ENCODE measurements around the gene VWC2.

VWC2 gene

DNA sequence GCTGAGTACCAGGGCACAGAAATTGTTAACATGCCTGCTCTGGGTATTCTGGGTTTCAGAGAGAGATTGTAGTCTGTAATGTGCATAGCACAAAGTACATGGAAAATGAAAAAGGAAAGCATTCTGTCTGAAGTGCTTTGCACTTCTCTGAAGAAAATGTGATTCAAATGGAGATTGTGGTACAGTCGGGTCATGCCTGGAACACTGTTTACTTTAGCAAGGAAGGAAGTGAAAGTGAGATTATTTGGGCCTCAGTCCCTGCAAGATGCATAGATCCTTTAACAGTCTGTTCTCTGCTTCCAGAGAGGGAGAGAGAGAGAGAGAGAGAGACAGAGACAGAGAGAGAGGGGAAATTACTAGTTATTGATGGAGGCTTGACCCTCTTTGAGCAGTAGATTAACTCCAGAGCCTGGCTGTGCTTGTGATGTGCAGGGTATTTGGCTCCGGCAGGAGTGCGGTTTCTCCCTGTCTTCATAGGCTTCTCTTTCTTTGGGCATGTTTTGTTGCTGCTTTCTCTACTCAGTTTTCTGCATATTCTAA is 5.4 kb downstream of the VWC2 start:
- DNase-seq (ENCODE audit: low spot score), result no peak
- TF ChIP-seq, protein P1, sequence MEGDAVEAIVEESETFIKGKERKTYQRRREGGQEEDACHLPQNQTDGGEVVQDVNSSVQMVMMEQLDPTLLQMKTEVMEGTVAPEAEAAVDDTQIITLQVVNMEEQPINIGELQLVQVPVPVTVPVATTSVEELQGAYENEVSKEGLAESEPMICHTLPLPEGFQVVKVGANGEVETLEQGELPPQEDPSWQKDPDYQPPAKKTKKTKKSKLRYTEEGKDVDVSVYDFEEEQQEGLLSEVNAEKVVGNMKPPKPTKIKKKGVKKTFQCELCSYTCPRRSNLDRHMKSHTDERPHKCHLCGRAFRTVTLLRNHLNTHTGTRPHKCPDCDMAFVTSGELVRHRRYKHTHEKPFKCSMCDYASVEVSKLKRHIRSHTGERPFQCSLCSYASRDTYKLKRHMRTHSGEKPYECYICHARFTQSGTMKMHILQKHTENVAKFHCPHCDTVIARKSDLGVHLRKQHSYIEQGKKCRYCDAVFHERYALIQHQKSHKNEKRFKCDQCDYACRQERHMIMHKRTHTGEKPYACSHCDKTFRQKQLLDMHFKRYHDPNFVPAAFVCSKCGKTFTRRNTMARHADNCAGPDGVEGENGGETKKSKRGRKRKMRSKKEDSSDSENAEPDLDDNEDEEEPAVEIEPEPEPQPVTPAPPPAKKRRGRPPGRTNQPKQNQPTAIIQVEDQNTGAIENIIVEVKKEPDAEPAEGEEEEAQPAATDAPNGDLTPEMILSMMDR (IDR thresholded peaks at IDR 0.05; ENCODE audit: borderline replicate concordance, control extremely low read depth, extremely low read depth, insufficient read depth, missing control alignments), result no peak
- in situ Hi-C loops (cut with MboI; ENCODE audit: low sequenced_read_pairs, unreplicated experiment), result loop anchor here (25.0 kb wide), 1 partner anchor 292 kb away; no protein-coding TSS in a partner anchor

DNA sequence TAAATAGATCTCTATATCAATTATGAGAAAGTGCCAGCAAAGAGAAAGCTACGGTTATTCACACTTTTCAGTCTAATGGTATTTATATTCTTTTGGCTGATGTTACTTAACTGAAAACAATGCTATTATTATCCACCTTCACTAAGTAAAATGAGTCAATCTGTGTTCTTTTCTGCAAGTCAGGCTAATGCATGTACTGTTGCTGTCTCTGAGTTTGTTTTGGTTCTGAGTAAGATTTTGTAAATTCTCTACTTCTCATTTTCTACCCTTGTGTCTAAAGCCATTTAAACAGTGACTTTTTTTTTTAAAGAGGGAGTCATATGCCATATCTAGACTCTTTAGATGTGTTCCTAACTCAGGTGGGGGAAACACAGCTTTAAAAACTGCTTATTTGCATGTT is 7.5 kb downstream of the VWC2 start:
- no peak for DNase-seq (ENCODE audit: low spot score)
- in situ Hi-C loops (cut with MboI; ENCODE audit: low sequenced_read_pairs, unreplicated experiment), result loop anchor here (25.0 kb wide), 1 partner anchor 294 kb away; no protein-coding TSS in a partner anchor
- TF ChIP-seq, protein P1 (IDR thresholded peaks at IDR 0.05; ENCODE audit: borderline replicate concordance, control extremely low read depth, extremely low read depth, insufficient read depth, missing control alignments), result no peak

DNA sequence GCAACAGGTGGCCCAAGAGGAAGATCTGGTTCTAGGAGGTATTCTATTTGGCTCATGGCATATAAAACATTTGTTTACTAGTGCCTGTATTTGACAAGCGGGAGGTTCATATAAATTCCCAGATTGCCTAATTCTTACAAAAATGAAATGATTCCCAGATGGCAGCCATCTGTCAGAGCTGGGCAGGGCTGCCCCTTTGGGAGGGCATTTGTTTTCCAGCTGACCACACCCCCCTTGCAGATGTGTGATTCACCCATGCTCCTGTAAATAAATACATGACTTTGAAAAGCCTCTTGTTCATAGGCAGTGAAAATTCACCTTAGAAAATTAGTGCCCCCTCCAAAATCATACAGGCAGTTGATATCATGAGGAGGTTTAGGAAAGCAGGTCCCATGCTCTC is 8.6 kb downstream of the VWC2 start:
- DNase-seq (ENCODE audit: low spot score), result no peak
- in situ Hi-C loops (cut with MboI; ENCODE audit: low sequenced_read_pairs, unreplicated experiment), result loop anchor here (25.0 kb wide), 1 partner anchor 295 kb away; no protein-coding TSS in a partner anchor
- TF ChIP-seq, protein P1 (IDR thresholded peaks at IDR 0.05; ENCODE audit: borderline replicate concordance, control extremely low read depth, extremely low read depth, insufficient read depth, missing control alignments), result no peak

DNA sequence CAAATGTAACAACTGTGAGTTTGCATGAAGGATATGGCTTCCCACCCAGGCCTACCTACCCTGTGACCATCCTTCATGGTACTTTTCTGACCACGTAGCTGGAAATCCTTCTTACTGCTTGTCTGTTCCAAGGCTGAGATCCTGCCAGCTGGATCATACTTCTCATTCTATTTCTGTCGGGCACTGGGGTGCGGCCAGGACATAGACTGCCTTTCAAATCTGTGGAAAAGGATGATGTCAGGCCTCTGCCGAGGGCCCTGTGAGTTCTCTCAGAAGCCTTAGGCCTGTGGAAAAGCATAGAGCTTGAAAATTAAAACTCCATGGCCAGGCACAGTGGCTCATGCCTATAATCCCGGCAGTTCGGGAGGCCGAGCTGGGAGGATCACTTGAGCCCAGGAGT is 10.0 kb downstream of the VWC2 start:
- TF ChIP-seq, protein P1 (IDR thresholded peaks at IDR 0.05; ENCODE audit: borderline replicate concordance, control extremely low read depth, extremely low read depth, insufficient read depth, missing control alignments), result no peak
- no peak for DNase-seq (ENCODE audit: low spot score)
- in situ Hi-C loops (cut with MboI; ENCODE audit: low sequenced_read_pairs, unreplicated experiment), result loop anchor here (25.0 kb wide), 1 partner anchor 296 kb away; no protein-coding TSS in a partner anchor

DNA sequence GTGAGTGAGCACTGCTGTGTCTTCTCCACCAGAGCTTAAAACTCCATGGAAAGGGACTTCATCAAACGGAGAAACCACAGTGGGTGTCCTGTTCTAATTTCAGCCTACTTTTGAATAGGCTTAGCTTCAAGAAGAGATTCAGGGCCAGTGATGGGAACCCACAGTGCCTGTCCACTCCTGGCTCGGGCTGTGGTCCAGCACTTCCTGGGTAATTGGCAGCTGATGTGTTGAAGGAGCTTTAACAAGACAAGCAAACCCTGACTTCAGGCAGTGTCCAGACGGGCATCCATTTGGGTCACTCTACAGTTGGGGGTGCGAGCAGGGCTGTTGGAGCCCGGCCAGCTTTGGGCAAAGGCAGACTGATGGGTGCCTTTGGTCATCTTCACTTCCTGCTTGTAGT is 14.5 kb downstream of the VWC2 start:
- DNase-seq (ENCODE audit: low spot score), result no peak
- TF ChIP-seq, protein P1 (IDR thresholded peaks at IDR 0.05; ENCODE audit: borderline replicate concordance, control extremely low read depth, extremely low read depth, insufficient read depth, missing control alignments), result no peak
- in situ Hi-C loops (cut with MboI; ENCODE audit: low sequenced_read_pairs, unreplicated experiment), result loop anchor here (25.0 kb wide), 1 partner anchor 301 kb away; no protein-coding TSS in a partner anchor

DNA sequence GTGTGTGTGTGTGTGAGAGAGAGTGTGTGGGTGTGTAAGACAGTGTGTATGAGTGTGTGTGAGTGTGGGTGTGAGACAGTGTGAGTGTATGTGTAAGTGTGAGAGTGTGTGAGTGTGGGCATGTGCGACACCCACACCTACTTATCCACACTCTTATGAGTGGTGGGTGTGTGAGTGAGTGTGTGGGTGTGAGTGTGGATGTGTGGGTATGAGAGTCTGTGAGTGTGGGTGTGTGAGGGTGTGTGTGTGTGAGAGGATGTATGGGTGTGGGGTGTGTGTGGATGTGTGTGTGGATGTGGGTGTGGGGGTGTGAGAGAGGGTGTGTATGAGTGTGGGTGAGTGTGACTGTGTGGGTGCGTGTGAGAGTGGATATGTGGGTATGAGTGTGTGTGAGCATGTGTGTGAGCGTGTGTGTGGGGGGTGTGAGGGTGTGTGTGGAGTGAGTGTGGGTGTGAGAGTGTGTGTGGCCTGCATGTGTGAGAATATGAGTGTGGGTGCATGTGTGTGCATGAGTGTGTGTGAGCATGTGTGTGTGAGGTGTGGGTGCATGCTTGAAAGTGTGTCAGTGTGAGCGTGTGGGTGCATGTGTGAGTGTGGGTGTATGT is 15.1 kb downstream of the VWC2 start:
- in situ Hi-C loops (cut with MboI; ENCODE audit: low sequenced_read_pairs, unreplicated experiment), result loop anchor here (25.0 kb wide), 1 partner anchor 301 kb away; no protein-coding TSS in a partner anchor
- TF ChIP-seq, protein P1 (IDR thresholded peaks at IDR 0.05; ENCODE audit: borderline replicate concordance, control extremely low read depth, extremely low read depth, insufficient read depth, missing control alignments), result no peak

More for the DNA sequence above, 15.1 kb downstream of the VWC2 start:
- no peak for DNase-seq (ENCODE audit: low spot score)
